ENCODE measurements around the gene UGDH. TPM values are rescaled to one million over a fixed set of nuclear protein-coding genes. Genes with fewer than 3 reads are reported as not detected.

Gene UGDH
- total and polyA plus RNA-seq, 9 of the 15 experiments (the other 6 are each of a cell fraction or from before 2014, with no cell fraction given): 5.5 to 21.7 (median 16.2) TPM

DNA sequence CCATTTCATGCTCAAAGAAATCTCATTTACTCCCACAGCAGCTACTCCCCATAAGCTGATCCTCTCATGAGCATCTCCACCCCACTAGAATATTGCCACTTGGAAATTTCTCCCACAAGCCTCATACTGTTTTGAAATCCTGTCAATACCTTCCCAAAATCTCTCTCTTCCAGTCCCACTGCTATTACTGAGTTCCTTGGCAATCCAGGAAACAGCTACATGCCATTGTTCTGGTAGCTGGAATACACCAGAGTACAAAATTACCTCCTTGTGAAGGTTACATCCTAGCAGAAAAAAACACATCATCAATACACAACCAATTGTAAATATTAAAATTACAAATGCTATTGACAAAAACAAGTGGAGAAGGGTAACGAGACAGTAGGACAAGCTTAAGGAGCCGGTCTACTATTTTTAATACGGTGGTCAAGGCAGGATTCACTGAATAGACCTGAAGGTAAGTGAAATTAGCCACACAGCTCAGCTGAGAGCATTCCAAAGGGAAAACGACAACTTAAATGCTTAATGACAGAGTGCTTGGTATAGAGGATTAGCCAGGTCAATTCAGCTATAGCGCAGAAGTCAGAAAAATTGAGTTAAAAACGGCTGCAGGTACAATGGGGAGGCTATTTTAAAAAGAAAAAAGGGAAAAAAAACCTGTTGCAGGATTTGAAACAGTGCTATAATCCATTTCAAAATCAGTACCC, 74.9 kb downstream of the UGDH start:
- Histone ChIP-seq H3K9me1 (ENCODE audit: control insufficient read depth, insufficient read depth, low read length) (no peaks in the 10 kb centered on the region), H3K9me3 (replicated peaks; ENCODE audit: control insufficient read depth, insufficient read depth, low read depth, low read length) (no peaks in the 10 kb centered on the region), H3K27ac (ENCODE audit: extremely low read depth, low read depth, low read length) (no peak overlapping the region), H3K4me1 (replicated peaks in 1 of 2; ENCODE audit: control insufficient read depth in 2 of 2, insufficient read depth in 2 of 2, low read length in 2 of 2) (peaks cover 3 to 8% of the 10 kb centered on the region in 2 experiments; a peak in 3 of 5 replicates), H3K27me3 (ENCODE audit: control insufficient read depth in 2 of 2, insufficient read depth in 2 of 2, low read length in 2 of 2) (no peaks in the 10 kb centered on the region), H2AFZ (ENCODE audit: low read depth, low read length) (no peak overlapping the region), H4K20me1 (replicated peaks; ENCODE audit: control insufficient read depth, insufficient read depth, low read length) (peaks cover 26% of the 10 kb centered on the region; the same call in 1 of the 2 replicates), H3K36me3 (ENCODE audit: control insufficient read depth, insufficient read depth, low read length) (peaks cover 74% of the 10 kb centered on the region), H3K4me3 (no peak overlapping the region), H3K9ac (ENCODE audit: insufficient read depth in 1 of 2, low read depth in 2 of 2, low read length in 2 of 2) (no peak overlapping the region), H3K4me2 (ENCODE audit: insufficient read depth, low read length) (no peak overlapping the region), H3K79me2 (ENCODE audit: control insufficient read depth, insufficient read depth, low read length) (peaks cover 32% of the 10 kb centered on the region)
- POLR2A ChIA-PET: interaction anchor here (0.6 to 1.4 kb wide), 7 partner anchors 10 to 1305 kb away, joined by 3 to 6 read pairs (median 3); no protein-coding TSS in a partner anchor
- FAIRE-seq: no peak
- peak; percentile 21 for ATAC-seq
- in situ Hi-C loops (cut with MboI) (no loop called here), intact Hi-C loops (cut with micrococcal nuclease) (loop anchor here (10.0 kb wide), 1 partner anchor 558 kb away; no protein-coding TSS in a partner anchor)
- CTCF ChIA-PET (ENCODE audit: low intra/inter-chr PET ratio): no interaction called here
- WGBS (ENCODE audit: insufficient coverage, low coverage, missing lambda C conversion rate): 88% methylated on average over 6 of the region's 6 CpGs
- DNase-seq (ENCODE audit: extremely low read depth in 1 of 4, low spot score in 3 of 4): no peak
- BruUV-seq (replicated peaks): no TSS peak
- TF ChIP-seq, protein P1, sequence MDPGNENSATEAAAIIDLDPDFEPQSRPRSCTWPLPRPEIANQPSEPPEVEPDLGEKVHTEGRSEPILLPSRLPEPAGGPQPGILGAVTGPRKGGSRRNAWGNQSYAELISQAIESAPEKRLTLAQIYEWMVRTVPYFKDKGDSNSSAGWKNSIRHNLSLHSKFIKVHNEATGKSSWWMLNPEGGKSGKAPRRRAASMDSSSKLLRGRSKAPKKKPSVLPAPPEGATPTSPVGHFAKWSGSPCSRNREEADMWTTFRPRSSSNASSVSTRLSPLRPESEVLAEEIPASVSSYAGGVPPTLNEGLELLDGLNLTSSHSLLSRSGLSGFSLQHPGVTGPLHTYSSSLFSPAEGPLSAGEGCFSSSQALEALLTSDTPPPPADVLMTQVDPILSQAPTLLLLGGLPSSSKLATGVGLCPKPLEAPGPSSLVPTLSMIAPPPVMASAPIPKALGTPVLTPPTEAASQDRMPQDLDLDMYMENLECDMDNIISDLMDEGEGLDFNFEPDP (CRISPR knock-in tag; IDR thresholded peaks at IDR 0.05): no peak
- TF ChIP-seq BDP1 (IDR thresholded peaks at IDR 0.05; ENCODE audit: insufficient read depth, insufficient read length) (no peak), MYNN (IDR thresholded peaks at IDR 0.05) (peak; percentile 7; the same call in 1 of the 2 replicates), MYNN (CRISPR knock-in tag; IDR thresholded peaks at IDR 0.05) (no peak), ZNF785 (CRISPR knock-in tag; IDR thresholded peaks at IDR 0.05) (no peak), POLR2A (conservative IDR thresholded peaks at IDR 0.05) (peak; percentile 32), ZNF224 (CRISPR knock-in tag; IDR thresholded peaks at IDR 0.05) (no peak), ASH1L (IDR thresholded peaks at IDR 0.05; ENCODE audit: borderline replicate concordance, low read depth, partially characterized antibody) (no peak), ZEB2 (IDR thresholded peaks at IDR 0.05) (no peak), SUPT5H (IDR thresholded peaks at IDR 0.05) (0 out of 2 replicates have a peak, but pooled peaks have one; percentile 10)
- TF ChIP-seq, protein P2, sequence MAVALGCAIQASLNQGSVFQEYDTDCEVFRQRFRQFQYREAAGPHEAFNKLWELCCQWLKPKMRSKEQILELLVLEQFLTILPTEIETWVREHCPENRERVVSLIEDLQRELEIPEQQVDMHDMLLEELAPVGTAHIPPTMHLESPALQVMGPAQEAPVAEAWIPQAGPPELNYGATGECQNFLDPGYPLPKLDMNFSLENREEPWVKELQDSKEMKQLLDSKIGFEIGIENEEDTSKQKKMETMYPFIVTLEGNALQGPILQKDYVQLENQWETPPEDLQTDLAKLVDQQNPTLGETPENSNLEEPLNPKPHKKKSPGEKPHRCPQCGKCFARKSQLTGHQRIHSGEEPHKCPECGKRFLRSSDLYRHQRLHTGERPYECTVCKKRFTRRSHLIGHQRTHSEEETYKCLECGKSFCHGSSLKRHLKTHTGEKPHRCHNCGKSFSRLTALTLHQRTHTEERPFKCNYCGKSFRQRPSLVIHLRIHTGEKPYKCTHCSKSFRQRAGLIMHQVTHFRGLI (CRISPR knock-in tag; IDR thresholded peaks at IDR 0.05): no peak
- TF ChIP-seq, protein P3, sequence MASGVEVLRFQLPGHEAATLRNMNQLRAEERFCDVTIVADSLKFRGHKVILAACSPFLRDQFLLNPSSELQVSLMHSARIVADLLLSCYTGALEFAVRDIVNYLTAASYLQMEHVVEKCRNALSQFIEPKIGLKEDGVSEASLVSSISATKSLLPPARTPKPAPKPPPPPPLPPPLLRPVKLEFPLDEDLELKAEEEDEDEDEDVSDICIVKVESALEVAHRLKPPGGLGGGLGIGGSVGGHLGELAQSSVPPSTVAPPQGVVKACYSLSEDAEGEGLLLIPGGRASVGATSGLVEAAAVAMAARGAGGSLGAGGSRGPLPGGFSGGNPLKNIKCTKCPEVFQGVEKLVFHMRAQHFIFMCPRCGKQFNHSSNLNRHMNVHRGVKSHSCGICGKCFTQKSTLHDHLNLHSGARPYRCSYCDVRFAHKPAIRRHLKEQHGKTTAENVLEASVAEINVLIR (CRISPR knock-in tag; IDR thresholded peaks at IDR 0.05): no peak
- TF ChIP-seq, protein P4, sequence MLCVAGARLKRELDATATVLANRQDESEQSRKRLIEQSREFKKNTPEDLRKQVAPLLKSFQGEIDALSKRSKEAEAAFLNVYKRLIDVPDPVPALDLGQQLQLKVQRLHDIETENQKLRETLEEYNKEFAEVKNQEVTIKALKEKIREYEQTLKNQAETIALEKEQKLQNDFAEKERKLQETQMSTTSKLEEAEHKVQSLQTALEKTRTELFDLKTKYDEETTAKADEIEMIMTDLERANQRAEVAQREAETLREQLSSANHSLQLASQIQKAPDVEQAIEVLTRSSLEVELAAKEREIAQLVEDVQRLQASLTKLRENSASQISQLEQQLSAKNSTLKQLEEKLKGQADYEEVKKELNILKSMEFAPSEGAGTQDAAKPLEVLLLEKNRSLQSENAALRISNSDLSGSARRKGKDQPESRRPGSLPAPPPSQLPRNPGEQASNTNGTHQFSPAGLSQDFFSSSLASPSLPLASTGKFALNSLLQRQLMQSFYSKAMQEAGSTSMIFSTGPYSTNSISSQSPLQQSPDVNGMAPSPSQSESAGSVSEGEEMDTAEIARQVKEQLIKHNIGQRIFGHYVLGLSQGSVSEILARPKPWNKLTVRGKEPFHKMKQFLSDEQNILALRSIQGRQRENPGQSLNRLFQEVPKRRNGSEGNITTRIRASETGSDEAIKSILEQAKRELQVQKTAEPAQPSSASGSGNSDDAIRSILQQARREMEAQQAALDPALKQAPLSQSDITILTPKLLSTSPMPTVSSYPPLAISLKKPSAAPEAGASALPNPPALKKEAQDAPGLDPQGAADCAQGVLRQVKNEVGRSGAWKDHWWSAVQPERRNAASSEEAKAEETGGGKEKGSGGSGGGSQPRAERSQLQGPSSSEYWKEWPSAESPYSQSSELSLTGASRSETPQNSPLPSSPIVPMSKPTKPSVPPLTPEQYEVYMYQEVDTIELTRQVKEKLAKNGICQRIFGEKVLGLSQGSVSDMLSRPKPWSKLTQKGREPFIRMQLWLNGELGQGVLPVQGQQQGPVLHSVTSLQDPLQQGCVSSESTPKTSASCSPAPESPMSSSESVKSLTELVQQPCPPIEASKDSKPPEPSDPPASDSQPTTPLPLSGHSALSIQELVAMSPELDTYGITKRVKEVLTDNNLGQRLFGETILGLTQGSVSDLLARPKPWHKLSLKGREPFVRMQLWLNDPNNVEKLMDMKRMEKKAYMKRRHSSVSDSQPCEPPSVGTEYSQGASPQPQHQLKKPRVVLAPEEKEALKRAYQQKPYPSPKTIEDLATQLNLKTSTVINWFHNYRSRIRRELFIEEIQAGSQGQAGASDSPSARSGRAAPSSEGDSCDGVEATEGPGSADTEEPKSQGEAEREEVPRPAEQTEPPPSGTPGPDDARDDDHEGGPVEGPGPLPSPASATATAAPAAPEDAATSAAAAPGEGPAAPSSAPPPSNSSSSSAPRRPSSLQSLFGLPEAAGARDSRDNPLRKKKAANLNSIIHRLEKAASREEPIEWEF (CRISPR knock-in tag; IDR thresholded peaks at IDR 0.05): no peak
- TF ChIP-seq, protein P5, sequence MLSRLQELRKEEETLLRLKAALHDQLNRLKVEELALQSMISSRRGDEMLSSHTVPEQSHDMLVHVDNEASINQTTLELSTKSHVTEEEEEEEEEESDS (CRISPR knock-in tag; IDR thresholded peaks at IDR 0.05): no peak
